Lower leg skin (tissue), 3 donors: ENCODE data around the gene HSDL2.

Experiments used
- POLR2A ChIP-seq, 2 donors: fragments of 450-650 bp; IDR thresholded peaks; one replicate each; pipeline ENCODE4 v1.6.1; 2016 to 2017; ENCODE audit warnings: antibody characterized with exemption in 2 of 2, mild to moderate bottlenecking in 1 of 2, moderate library complexity in 1 of 2
- TF ChIP-seq, protein P1 (sequence below), 3 donors: fragments of 450-650 bp; IDR thresholded peaks; one replicate each; pipeline ENCODE4 v1.5.1; 2016; ENCODE audit warnings: antibody characterized with exemption in 3 of 3, mild to moderate bottlenecking in 3 of 3, moderate library complexity in 2 of 3

DNA sequence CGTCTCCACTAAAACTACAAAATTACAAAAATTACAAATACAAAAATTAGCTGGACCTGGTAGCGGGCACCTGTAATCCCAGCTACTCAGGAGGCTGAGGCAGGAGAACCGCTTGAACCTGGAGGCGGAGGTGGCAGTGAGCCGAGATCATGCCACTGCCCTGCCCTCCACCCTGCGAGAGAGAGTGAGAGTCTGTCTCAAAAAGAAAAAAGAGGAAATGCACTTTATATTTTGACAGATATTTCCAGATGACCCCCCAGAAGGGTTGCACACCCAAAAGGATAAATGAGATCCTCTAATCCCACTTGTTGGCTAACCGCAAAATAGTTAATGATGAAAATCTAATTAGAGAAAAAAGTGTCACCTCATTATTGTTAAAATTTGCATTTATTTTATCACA, 2.2 kb downstream of the HSDL2 start:
- TF ChIP-seq, protein P1, sequence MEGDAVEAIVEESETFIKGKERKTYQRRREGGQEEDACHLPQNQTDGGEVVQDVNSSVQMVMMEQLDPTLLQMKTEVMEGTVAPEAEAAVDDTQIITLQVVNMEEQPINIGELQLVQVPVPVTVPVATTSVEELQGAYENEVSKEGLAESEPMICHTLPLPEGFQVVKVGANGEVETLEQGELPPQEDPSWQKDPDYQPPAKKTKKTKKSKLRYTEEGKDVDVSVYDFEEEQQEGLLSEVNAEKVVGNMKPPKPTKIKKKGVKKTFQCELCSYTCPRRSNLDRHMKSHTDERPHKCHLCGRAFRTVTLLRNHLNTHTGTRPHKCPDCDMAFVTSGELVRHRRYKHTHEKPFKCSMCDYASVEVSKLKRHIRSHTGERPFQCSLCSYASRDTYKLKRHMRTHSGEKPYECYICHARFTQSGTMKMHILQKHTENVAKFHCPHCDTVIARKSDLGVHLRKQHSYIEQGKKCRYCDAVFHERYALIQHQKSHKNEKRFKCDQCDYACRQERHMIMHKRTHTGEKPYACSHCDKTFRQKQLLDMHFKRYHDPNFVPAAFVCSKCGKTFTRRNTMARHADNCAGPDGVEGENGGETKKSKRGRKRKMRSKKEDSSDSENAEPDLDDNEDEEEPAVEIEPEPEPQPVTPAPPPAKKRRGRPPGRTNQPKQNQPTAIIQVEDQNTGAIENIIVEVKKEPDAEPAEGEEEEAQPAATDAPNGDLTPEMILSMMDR (IDR thresholded peaks at IDR 0.05) = no peak
- no peak for TF ChIP-seq POLR2A (IDR thresholded peaks at IDR 0.05)
